OCI-M2 (cell line): Measurements from ENCODE around the gene IQCH.

Experiments
- DNase-seq: peaks from one replicate; lab custom pipeline; 2025; ENCODE audit not compliant: unreplicated experiment; lab: John Stamatoyannopoulos, UW

Gene IQCH

DNA sequence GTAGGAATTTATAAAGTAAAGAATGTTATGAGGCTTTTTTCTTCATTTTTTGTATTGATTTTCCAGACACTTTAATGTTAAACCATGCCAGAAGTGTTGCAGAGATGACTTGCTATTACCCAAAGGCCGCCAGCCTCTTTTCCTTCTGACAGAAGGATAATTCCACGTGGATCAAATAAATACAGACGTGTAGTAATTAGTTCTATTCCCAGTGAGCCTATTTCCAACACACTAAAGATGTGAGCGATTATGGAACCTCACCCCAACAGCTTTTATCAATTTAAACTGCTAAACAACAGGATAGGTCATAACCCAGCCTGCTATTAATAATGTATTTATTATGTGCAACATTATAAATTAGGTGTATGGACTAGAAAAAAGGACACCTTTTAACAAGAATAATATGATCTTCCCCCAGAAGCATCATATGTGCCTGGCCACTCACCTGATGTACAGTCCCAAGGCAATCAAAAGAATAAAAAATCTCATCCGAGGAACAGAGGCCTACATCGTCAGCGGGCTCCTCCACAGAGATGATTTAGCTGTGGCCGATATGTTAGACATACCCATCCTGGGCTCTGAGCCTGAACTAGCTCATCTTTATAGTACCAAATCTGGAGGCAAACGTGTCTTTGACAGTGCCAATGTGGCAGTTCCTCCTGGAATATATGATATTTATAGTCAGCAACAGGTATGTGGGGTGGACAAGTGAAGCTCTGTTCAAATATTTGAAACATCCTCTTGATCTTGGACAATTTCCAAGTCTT is 140.5 kb downstream of the IQCH start:
- DNase-seq: no peak

GRCh38 chr15:67396114-67396513 is 141.5 kb downstream of the IQCH start:
- no peak for DNase-seq

GRCh38 chr15:67397139-67397538 is 142.6 kb downstream of the IQCH start:
- no peak for DNase-seq

- no peak for DNase-seq
Observed at GRCh38 chr15:67399925-67400324, 145.3 kb downstream of the IQCH start.

DNA sequence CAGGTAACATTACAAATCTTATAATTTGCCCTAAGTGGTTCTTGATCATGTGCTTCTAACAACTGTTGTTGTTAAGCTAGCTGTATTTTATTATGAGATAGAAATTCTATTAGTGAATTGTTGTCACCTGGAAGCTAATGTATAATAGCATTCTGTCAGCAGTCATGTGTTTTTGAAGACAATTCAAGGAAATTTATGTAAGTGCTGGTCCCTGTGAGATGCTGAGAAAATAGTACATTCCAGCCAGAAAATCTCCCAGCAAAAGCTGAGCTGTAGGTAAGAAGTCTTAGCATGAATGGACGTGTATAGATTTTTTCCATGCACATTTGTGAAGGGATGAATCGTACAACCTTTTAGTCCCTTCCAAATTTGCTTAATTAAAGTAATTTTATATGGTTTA is 146.3 kb downstream of the IQCH start:
- no peak for DNase-seq

GRCh38 chr15:67401336-67401735 is 146.8 kb downstream of the IQCH start:
- DNase-seq: no peak

DNA sequence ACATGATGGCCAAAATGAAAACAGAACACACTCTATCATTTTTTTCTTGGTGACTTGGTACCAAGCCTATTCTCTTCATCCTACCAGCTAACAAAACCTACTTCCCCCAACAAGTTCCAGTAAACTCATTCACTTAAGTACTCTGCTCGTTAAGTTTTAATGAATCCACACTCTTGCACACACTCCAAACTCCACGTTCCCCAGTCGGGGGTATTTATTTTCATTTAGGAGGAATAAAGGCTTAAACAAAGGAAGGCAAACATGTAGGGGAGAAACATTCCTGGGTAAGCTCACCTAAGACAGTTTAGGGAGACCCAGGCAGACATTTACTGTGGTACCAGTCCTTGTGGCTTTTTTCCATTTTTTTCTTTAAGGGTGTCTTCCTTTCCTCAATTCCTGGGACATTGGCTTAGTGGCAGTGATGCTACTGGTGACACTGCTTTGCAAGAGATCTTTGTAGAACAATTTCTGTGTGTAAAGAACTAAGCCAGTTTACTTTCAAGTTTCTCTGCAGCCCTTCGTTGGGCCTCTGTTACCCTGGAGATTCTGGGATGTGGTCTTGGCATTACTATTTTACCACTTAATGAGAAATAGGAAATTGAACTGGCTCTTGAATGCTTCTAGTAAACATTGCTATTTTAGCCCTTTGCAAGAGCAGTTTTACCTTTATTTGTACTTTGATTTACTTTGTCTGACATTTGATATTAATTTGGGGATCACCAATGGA is 149.0 kb downstream of the IQCH start:
- DNase-seq: no peak

- DNase-seq: no peak
Observed at GRCh38 chr15:67405208-67406191, 150.9 kb downstream of the IQCH start.

GRCh38 chr15:67406257-67406861 is 151.8 kb downstream of the IQCH start:
- DNase-seq: no peak

DNA sequence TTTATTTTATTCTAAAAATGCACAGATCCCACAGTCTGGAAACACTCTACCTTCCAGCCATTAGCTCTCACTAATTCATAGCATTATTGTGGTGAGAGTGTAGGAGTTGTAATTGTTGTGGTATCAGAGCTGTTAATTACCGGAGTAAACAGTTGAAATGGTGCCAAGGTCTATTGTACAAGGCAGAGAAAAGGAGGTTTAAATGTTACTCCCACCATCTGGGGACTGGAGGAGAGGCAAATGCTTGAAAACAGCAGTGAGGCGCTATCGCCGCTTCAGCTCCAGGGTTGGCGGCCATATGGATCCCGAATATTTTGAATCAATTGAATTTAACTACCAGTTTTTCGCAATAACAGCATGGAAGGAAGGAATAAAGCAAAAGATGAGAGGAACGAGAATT is 153.2 kb downstream of the IQCH start:
- no peak for DNase-seq

- no peak for DNase-seq
Observed at GRCh38 chr15:67409175-67409574, 154.6 kb downstream of the IQCH start.

GRCh38 chr15:67411486-67411885 is 156.9 kb downstream of the IQCH start:
- no peak for DNase-seq

- no peak for DNase-seq
Observed at GRCh38 chr15:67413770-67414390, 159.3 kb downstream of the IQCH start.

GRCh38 chr15:67415181-67415580 is 160.6 kb downstream of the IQCH start:
- DNase-seq: no peak

DNA sequence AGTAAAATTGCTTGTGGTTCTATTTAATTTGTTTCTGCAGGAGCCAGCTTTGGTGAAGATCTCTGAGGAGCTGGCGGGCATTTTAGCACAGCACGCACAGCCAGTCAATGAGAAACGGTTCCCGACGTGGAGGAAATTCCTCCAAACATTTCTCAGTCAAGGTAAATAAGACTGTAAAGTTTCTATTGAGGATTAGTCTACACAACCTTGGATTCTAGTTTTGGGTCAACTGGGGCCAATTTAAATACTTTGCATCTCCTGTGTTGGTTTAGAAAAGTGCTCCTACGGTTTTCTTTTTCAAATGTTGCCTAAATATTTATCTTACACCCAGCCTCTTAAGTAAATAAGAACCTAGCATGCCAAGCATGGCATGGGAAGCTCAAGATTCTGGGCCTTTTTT is 162.3 kb downstream of the IQCH start:
- DNase-seq: no peak

- DNase-seq: no peak
Observed at GRCh38 chr15:67419705-67420104, 165.1 kb downstream of the IQCH start.

- DNase-seq: no peak
Observed at GRCh38 chr15:67420137-67420536, 165.6 kb downstream of the IQCH start.

GRCh38 chr15:67421105-67421504 is 166.5 kb downstream of the IQCH start:
- no peak for DNase-seq

DNA sequence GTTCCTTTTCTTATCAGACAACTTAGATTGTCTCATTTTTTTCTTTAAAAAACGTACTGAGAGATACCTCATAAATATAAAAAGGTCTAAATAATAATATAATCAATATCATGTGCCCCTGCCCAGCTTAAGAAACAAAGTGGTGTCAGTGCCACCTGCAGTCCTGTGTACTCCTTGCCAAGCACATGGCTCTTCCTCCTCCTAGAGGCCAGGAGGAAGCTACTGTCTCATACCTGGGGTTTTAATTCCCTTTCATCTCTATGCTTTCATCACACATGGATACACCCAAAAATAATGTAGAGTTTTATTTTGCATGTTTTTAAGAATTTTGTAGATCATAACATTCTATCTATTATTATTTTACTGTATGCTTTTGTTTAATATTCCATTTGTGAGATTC is 167.7 kb downstream of the IQCH start:
- DNase-seq: no peak

GRCh38 chr15:67433495-67434099 is 179.0 kb downstream of the IQCH start:
- no peak for DNase-seq
